Measurements from ENCODE around the gene RANGAP1. TPM values are rescaled to one million over a fixed set of nuclear protein-coding genes. Genes with fewer than 3 reads are reported as not detected.

Gene RANGAP1
- total and polyA plus RNA-seq, 2 donors (not counting 1 experiment from before 2014, with no cell fraction given): 42.0 to 48.8 TPM

GRCh38 chr22:41301085-41302020 is 15.4 kb upstream of the RANGAP1 start, which contains the start of gene ZC3H7B:
ZC3H7B (plus strand) TSS chr22:41301525; CDS start chr22:41320661, 19,136 bp downstream.
- H3K36me3 ChIP-seq (replicated peaks in 1 of 2; ENCODE audit: control extremely low read depth in 1 of 2, control insufficient read depth in 1 of 2, extremely low read depth in 1 of 2, insufficient read depth in 2 of 2, low read length in 1 of 2): peaks cover 1 to 3% of the 10 kb centered on the region in 2 experiments
- H3K4me2 ChIP-seq (replicated peaks; ENCODE audit: low read depth, low read length, poor library complexity, severe bottlenecking): peak within 1 kb of the TSS; percentile 98
- H4K20me1 ChIP-seq (ENCODE audit: control insufficient read depth, insufficient read depth, low read length, poor library complexity, severe bottlenecking): peaks cover 13% of the 10 kb centered on the region
- ChIA-PET POLR2A (interaction anchor here (0.9 to 1.9 kb wide), 3 partner anchors 13 to 80 kb away, joined by 3 to 22 read pairs (median 12); partner anchors contain the start of genes RANGAP1 and TEF), CTCF (interaction anchor here (0.9 to 1.2 kb wide), 7 partner anchors 9 to 378 kb away, joined by 3 to 11 read pairs (median 3); partner anchors contain the start of gene RANGAP1)
- H3K4me1 ChIP-seq (ENCODE audit: control insufficient read depth in 2 of 2, insufficient read depth in 2 of 2, low read length in 2 of 2): peaks cover 13 to 17% of the 10 kb centered on the region in 2 donors
- intact Hi-C loops (cut with micrococcal nuclease): loop anchor here (1.0 to 5.0 kb wide), 3 partner anchors 15 to 349 kb away; partner anchors contain the start of genes RANGAP1, RBX1 and TEF
- H2AFZ ChIP-seq (ENCODE audit: insufficient read depth, low read depth, low read length, poor library complexity, severe bottlenecking): peak within 1 kb of the TSS; percentile 90
- Mint-ChIP-seq H3K4me1 (peaks cover 28% of the 10 kb centered on the region), H3K4me3 (peak within 1 kb of the TSS; percentile 86), H3K27ac (peak within 1 kb of the TSS; percentile 75), H3K9me3 (ENCODE audit: insufficient read depth) (no peaks in the 10 kb centered on the region), H3K27me3 (no peaks in the 10 kb centered on the region)
- peaks cover 54% of the 10 kb centered on the region for H3K79me2 ChIP-seq (ENCODE audit: control insufficient read depth, insufficient read depth, low read length)
- no peaks in the 10 kb centered on the region for H3K9me3 ChIP-seq (ENCODE audit: control extremely low read depth in 1 of 3, control insufficient read depth in 2 of 3, insufficient read depth in 1 of 3, low read length in 2 of 3)
- peak; percentile 51 for TF ChIP-seq CTCF (IDR thresholded peaks at IDR 0.05)
- TF ChIP-seq EZH2 (IDR thresholded peaks at IDR 0.05; ENCODE audit: borderline replicate concordance, insufficient read depth, low read depth, low read length, poor library complexity, severe bottlenecking): no peak
- H3K27ac ChIP-seq (ENCODE audit: low read length in 2 of 2): peak within 1 kb of the TSS; percentile 73 to 84
- DNase-seq (peak; percentile 94), ATAC-seq (ENCODE audit: low read depth) (peak; percentile 92)
- peak within 1 kb of the TSS; percentile 59 to 95 (median 86) for H3K4me3 ChIP-seq (ENCODE audit: control extremely low read depth in 1 of 5, extremely low read depth in 1 of 5, insufficient read depth in 1 of 5, low read depth in 2 of 5, low read length in 4 of 5)
- H3K9ac ChIP-seq (ENCODE audit: low read length): peak within 1 kb of the TSS; percentile 97
- 2% methylated on average over 54 of the region's 74 CpGs for WGBS (ENCODE audit: insufficient coverage)
- no peaks in the 10 kb centered on the region for H3K27me3 ChIP-seq (replicated peaks in 1 of 4; ENCODE audit: control extremely low read depth in 1 of 4, control insufficient read depth in 3 of 4, insufficient read depth in 4 of 4, low read length in 3 of 4)

All from B cell (primary cell).